ENCODE results near the gene CSAG3. TPM values are rescaled to one million over a fixed set of nuclear protein-coding genes. Genes with fewer than 3 reads are reported as not detected.
"Not testable (repeated sequence)": the region's sequence is repeated elsewhere in the genome, so short reads cannot be mapped to it uniquely, and the experiment has no call there.

CSAG3 gene
- not detected for total RNA-seq
- long read RNA-seq, donor 1 = 0 reads
- long read RNA-seq, donor 2 = 0 reads

DNA sequence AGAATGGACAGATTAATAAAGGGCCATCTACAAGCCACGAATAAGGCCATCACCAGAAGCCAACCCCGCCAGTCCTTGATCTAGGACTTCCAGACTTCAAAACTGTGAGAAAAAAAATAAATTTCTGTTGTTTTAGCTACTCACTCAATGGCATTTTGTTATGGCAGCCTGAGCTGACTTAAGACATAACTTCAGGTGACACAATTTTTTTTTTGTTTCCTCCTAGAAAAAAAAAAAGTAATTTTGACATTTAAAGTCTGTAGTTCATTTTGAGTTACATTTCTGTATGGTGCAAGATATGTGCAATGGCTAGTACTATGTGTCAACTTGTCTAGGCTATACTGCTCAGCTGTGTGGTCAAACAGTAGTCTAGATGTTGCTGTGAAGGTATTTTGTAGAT is at the start of gene CSAG3:
Gene CSAG3, plus strand, starts transcription at position 301 of the 400 bp plus-strand sequence.
- H3K36me3 ChIP-seq (ENCODE audit: low read depth); DNase-seq; H3K4me1 ChIP-seq (ENCODE audit: low read depth); H3K9me3 ChIP-seq; ATAC-seq; H3K4me3 ChIP-seq; intact Hi-C loops (cut with DNase I, micrococcal nuclease): not testable (repeated sequence)

DNA sequence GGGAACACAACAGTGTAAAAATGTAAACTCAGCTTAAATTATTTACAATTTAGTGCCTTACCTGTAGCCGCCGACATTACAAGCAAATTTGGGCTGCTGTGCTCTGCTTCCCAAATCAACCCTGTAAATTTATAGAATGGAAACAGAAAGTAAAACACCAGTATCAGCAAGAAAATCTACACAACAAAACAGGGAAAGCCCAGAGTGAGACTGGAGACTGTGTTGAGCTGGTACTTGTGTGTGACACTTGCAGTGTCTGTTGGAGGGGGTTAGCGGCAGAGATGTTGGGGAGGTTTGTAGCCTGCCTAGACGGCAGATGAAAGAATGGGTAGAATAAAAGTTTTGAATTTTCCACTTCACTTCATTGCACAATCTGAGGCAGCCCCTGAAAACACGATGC is 45.8 kb upstream of the CSAG3 start:
- ATAC-seq; H3K4me3 ChIP-seq; intact Hi-C loops (cut with DNase I, micrococcal nuclease); H3K4me1 ChIP-seq (ENCODE audit: low read depth); DNase-seq; H3K36me3 ChIP-seq (ENCODE audit: low read depth); H3K9me3 ChIP-seq: not testable (repeated sequence)

DNA sequence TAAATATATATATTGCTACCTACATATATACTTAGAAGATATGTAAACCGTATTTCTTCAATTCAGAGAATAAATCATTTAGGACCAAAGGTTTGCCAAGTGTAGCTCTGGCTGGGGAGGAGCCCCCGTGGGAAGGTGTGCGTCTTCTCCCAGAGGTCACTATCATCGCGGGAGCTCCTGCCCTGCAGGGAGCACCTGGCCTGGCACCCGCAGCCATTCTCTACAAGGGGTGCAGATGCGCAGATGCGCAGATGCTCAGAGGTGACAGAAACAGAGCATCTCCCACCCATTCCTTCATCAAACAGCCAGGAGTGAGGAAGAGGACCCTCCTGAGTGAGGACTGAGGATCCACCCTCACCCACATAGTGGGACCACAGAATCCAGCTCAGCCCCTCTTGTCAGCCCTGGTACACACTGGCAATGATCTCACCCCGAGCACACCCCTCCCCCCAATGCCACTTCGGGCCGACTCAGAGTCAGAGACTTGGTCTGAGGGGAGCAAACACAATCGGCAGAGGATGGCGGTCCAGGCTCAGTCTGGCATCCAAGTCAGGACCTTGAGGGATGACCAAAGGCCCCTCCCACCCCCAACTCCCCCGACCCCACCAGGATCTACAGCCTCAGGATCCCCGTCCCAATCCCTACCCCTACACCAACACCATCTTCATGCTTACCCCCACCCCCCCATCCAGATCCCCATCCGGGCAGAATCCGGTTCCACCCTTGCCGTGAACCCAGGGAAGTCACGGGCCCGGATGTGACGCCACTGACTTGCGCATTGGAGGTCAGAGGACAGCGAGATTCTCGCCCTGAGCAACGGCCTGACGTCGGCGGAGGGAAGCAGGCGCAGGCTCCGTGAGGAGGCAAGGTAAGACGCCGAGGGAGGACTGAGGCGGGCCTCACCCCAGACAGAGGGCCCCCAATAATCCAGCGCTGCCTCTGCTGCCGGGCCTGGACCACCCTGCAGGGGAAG is 44.9 kb upstream of the CSAG3 start, which contains the start of gene MAGEA2B:
Gene MAGEA2B, plus strand, starts transcription at position 814 of the 973 bp plus-strand sequence. CDS start 2,479 bp downstream, outside the sequence.
- H3K9me3 ChIP-seq; DNase-seq; intact Hi-C loops (cut with DNase I, micrococcal nuclease); H3K36me3 ChIP-seq (ENCODE audit: low read depth); H3K4me1 ChIP-seq (ENCODE audit: low read depth); ATAC-seq; H3K4me3 ChIP-seq: not testable (repeated sequence)

DNA sequence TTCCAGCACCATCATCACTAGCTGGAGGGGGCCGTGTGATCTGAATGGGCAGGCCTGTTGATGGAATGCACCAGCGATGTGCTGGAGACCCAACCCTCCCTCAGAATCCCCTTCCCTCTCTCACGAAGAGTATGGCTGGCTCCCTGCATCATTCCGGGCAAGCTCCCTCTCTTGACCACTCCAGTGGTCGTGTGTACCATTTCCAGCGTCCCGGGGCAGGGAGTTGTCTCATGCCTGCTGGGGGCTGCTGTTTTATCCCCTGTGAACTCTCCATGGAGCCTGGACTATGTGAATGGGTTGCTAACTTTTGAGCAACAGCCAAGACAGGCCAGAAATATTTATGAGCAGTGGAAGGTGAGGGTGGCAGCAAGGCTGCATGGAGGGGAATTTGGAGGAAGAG is 33.6 kb upstream of the CSAG3 start:
- ATAC-seq (no peak), DNase-seq (no peak)
- Histone ChIP-seq H3K4me3 (no peak overlapping the region), H3K4me1 (ENCODE audit: low read depth) (no peaks in the 10 kb centered on the region), H3K36me3 (ENCODE audit: low read depth) (no peaks in the 10 kb centered on the region), H3K9me3 (no peaks in the 10 kb centered on the region)
- intact Hi-C loops (cut with DNase I, micrococcal nuclease) = no loop called here
- TF ChIP-seq, protein P1, sequence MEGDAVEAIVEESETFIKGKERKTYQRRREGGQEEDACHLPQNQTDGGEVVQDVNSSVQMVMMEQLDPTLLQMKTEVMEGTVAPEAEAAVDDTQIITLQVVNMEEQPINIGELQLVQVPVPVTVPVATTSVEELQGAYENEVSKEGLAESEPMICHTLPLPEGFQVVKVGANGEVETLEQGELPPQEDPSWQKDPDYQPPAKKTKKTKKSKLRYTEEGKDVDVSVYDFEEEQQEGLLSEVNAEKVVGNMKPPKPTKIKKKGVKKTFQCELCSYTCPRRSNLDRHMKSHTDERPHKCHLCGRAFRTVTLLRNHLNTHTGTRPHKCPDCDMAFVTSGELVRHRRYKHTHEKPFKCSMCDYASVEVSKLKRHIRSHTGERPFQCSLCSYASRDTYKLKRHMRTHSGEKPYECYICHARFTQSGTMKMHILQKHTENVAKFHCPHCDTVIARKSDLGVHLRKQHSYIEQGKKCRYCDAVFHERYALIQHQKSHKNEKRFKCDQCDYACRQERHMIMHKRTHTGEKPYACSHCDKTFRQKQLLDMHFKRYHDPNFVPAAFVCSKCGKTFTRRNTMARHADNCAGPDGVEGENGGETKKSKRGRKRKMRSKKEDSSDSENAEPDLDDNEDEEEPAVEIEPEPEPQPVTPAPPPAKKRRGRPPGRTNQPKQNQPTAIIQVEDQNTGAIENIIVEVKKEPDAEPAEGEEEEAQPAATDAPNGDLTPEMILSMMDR (IDR thresholded peaks at IDR 0.05) = no peak

DNA sequence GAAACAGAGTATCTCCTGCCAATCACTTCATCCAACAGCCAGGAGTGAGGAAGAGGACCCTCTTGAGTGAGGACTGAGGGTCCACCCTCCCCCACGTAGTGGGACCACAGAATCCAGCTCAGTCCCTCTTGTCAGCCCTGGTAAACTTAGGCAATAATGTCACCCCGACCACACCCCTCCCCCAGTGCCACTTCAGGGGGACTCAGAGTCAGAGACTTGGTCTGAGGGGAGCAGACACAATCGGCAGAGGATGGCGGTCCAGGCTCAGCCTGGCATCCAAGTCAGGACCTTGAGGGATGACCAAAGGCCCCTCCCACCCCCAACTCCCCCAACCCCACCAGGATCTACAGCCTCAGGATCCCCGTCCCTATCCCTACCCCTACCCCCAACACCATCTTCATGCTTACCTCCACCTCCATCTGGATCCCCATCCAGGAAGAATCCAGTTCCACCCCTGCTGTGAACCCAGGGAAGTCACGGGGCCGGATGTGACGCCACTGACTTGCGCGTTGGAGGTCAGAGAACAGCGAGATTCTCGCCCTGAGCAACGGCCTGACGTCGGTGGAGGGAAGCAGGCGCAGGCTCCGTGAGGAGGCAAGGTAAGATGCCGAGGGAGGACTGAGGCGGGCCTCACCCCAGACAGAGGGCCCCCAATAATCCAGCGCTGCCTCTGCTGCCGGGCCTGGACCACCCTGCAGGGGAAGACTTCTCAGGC is 25.6 kb upstream of the CSAG3 start, which contains the start of the genes CSAG1 and MAGEA12:
Gene CSAG1, minus strand, starts transcription at position 461 of the 715 bp plus-strand sequence. CDS start 1,261 bp downstream, outside the sequence.
Gene MAGEA12, plus strand, starts transcription at position 497 of the 715 bp plus-strand sequence. CDS start 2,405 bp downstream, outside the sequence.
- no peak for ATAC-seq

DNA sequence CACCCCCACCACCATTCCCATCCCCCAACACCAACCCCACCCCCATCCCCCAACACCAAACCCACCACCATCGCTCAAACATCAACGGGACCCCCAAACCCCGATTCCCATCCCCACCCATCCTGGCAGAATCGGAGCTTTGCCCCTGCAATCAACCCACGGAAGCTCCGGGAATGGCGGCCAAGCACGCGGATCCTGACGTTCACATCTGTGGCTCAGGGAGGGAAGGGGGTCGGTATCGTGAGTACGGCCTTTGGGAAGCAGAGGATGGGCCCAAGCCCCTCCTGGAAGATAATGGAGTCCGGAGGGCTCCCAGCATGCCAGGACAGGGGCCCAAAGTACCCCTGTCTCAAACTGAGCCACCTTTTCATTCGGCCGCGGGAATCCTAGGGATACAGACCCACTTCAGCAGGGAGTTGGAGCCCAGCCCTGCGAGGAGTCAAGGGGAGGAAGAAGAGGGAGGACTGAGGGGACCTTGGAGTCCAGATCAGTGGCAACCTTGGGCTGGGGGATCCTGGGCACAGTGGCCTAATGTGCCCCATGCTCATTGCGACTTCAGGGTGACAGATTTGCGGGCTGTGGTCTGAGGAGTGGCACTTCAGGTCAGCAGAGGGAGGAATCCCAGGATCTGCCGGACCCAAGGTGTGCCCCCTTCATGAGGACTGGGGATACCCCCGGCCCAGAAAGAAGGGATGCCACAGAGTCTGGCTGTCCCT is 24.7 kb upstream of the CSAG3 start:
- H3K4me1 ChIP-seq (ENCODE audit: low read depth); H3K9me3 ChIP-seq; DNase-seq; H3K36me3 ChIP-seq (ENCODE audit: low read depth); H3K4me3 ChIP-seq; intact Hi-C loops (cut with DNase I, micrococcal nuclease); ATAC-seq: not testable (repeated sequence)

More for the DNA sequence above, 25.6 kb upstream of the CSAG3 start, which contains the start of the genes CSAG1 and MAGEA12:
- Histone ChIP-seq H3K4me3 (no peak within 1 kb of the TSS), H3K9me3 (no peaks in the 10 kb centered on the region), H3K4me1 (ENCODE audit: low read depth) (no peaks in the 10 kb centered on the region), H3K36me3 (ENCODE audit: low read depth) (no peaks in the 10 kb centered on the region)
- intact Hi-C loops (cut with DNase I, micrococcal nuclease) = no loop called here
- TF ChIP-seq, protein P1 (IDR thresholded peaks at IDR 0.05) = no peak
- no peak for DNase-seq

DNA sequence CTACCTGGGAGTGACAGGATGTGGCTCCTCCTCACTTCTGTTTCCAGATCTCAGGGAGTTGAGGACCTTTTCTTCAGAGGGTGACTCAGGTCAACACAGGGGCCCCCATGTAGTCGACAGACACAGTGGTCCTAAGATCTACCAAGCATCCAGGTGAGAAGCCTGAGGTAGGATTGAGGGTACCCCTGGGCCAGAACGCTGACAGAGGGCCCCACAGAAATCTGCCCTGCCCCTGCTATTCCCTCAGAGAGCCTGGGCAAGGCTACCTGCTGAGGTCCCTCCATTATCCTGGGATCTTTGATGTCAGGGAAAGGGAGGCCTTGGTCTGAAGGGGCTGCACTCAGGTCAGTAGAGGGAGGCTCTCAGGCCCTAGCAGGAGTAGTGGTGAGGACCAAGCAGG is 23.9 kb upstream of the CSAG3 start:
- intact Hi-C loops (cut with DNase I, micrococcal nuclease) = no loop called here
- ATAC-seq = no peak
- no peaks in the 10 kb centered on the region for H3K9me3 ChIP-seq

More for the DNA sequence above, 23.9 kb upstream of the CSAG3 start:
- DNase-seq = no peak
- Histone ChIP-seq H3K36me3 (ENCODE audit: low read depth) (no peaks in the 10 kb centered on the region), H3K4me3 (no peak overlapping the region), H3K4me1 (ENCODE audit: low read depth) (no peaks in the 10 kb centered on the region)
- TF ChIP-seq, protein P1 (IDR thresholded peaks at IDR 0.05) = no peak
